C4-2B (cell line): Measurements from ENCODE around the gene TRIP10.

Experiments used
- ZFX ChIP-seq: fragments of 450-650 bp; IDR thresholded peaks from 2 replicates; pipeline ENCODE4 v1.6.1; 2017
- TF ChIP-seq, protein P1 (sequence below): fragments of 450-650 bp; conservative IDR thresholded peaks from 2 replicates; pipeline ENCODE4 v1.5.1; 2017; ENCODE audit warnings: mild to moderate bottlenecking

DNA sequence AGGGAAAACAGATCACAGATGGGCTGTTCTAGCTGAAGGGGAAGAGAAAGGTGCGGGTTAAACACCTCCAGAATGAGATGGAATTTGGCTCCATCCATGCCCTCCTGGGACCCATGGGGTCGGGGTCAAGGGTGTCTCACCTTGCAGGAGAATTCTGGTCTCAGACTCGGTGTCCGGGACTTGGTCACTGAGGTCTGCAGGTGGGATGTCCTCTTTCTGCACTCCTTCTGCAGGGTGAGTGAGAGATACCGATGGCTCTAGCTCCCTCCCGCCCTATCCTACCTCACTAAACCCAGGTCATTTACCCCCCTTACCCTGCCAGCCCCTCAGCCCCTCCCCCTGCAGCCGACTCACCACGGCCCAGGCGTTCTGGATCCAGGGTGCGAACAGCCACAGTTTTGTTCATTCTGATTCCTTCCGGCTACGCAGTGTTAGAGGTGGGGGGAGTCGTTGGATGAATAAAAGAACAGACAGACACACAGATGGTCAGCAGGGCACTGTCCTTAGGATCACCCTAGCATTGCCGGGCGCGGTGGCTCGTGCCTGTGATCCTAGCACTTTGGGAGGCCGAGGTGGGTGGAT lies 43.1 kb upstream of the TRIP10 start:
- TF ChIP-seq, protein P1, sequence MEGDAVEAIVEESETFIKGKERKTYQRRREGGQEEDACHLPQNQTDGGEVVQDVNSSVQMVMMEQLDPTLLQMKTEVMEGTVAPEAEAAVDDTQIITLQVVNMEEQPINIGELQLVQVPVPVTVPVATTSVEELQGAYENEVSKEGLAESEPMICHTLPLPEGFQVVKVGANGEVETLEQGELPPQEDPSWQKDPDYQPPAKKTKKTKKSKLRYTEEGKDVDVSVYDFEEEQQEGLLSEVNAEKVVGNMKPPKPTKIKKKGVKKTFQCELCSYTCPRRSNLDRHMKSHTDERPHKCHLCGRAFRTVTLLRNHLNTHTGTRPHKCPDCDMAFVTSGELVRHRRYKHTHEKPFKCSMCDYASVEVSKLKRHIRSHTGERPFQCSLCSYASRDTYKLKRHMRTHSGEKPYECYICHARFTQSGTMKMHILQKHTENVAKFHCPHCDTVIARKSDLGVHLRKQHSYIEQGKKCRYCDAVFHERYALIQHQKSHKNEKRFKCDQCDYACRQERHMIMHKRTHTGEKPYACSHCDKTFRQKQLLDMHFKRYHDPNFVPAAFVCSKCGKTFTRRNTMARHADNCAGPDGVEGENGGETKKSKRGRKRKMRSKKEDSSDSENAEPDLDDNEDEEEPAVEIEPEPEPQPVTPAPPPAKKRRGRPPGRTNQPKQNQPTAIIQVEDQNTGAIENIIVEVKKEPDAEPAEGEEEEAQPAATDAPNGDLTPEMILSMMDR: no peak
- no peak for TF ChIP-seq ZFX
